Glomerular endothelial cell (primary cell): ENCODE results near the gene CDK6. TPM values are rescaled to one million over a fixed set of nuclear protein-coding genes. Genes with fewer than 3 reads are reported as not detected.
A peak's percentile ranks its signal among the peaks of the same experiment; 100 is the strongest.
"Not testable (repeated sequence)": the region's sequence is repeated elsewhere in the genome, so short reads cannot be mapped to it uniquely, and the experiment has no call there.

Experiments used
- DNase-seq: peaks from one replicate; pipeline ENCODE4 v3.0.0-alpha.2; 2011; ENCODE audit warnings: low read depth, low spot score; ENCODE audit errors: extremely low read depth
- total RNA-seq: library from RNA; depleted of rRNA; stranded (reverse); fragments of >200 nt; gene quantifications from 2 replicates; pipeline ENCODE4 v1.2.3, GENCODE V29; 2015

Gene CDK6
- 84.9 and 108 TPM in 2 replicates for total RNA-seq

- DNase-seq = no peak
Measured at GRCh38 chr7:92836489-92836999, at the start of gene CDK6. Gene CDK6, minus strand, starts transcription at chr7:92836573. Its CDS starts 3,250 bp downstream, at chr7:92833323.

GRCh38 chr7:92886039-92886438, 49.7 kb upstream of the CDK6 start:
- not testable (repeated sequence) for DNase-seq

GRCh38 chr7:92884218-92884617, 47.8 kb upstream of the CDK6 start:
- no peak for DNase-seq

- DNase-seq = no peak
Measured at GRCh38 chr7:92882760-92883159, 46.4 kb upstream of the CDK6 start.

GRCh38 chr7:92881091-92881485, 44.7 kb upstream of the CDK6 start:
- DNase-seq = no peak

DNA sequence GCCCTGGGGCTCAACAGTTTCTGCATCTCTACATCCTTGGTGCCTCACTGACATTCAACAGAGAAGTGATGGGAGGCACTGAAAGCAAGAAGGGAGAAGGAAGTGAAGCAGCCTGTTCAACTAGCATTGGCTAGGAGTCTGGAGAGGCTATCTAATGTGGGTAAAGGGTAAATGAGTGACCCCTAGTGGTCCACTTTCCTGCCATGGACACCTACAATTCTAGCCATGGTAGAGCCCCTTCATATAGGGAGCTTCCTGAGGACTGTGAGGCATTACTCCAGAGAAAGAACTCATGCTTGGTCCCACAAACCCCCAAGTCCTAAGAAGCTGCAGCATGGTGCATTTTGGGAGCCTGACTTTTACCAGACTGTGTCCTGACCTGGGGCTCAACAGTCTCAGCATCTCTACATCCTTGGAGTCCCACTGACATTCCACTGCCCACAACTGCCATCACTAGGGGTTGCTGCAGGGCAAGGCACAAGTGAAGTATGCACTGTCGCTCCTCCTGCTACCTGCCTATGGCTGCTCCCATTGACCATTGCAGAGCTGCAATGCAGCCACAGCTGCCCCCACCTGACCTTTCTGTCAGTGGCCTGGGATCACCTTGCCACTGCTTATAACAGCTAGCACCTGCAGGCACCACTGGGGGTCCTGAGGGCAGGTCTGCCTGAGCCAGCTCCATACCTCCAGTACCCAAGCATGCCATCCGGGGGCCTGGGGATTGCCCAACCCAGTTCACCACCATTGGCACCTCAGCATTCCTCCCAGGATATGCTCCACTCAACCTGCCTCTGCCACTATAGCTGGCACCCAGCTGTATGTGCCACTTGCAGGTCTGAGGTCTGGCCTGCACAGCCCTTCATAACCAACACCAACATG, 44.1 kb upstream of the CDK6 start:
- no peak for DNase-seq

DNA sequence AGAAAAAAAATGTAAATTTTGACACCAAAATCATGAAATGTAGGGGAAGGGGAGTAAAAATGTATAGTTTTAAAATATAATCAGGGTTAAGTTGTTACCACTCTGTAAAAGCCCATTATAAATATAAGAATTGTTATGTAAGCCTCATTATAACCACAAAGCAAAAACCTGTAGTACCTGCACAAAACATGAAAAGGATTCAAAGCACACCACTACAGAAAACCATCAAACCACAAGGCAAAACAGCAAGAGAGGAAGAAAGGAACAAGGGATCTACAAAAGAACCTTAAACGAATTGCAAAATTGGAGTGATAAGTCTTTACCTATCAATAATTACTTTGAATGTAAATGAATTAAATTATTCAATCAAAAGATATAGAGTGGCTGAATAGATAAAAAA, 41.0 kb upstream of the CDK6 start:
- no peak for DNase-seq

GRCh38 chr7:92876836-92877235, 40.5 kb upstream of the CDK6 start:
- DNase-seq = no peak

- DNase-seq = no peak
Measured at GRCh38 chr7:92875719-92876118, 39.3 kb upstream of the CDK6 start.

GRCh38 chr7:92875173-92875572, 38.8 kb upstream of the CDK6 start:
- no peak for DNase-seq

DNA sequence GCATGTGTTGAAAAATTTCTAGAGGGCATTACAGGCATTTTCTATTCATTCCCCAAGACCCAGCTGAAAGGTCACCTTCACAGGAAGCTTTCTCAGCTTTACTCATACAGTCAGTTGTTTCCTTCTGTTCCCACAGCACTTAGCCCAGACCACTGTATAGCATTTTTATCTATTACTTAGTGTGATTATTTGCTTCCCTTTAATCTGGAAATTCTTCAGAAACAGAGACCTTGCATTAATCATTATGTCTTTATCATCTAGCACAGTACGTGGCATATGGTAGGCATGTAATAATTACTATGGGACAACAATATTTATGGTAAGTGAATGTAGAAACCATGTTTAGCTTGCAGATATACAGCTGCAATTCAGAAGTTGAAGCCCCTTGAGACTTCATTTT, 38.2 kb upstream of the CDK6 start:
- peak; percentile 68 for DNase-seq

GRCh38 chr7:92873776-92874175, 37.4 kb upstream of the CDK6 start:
- DNase-seq = no peak

- DNase-seq = no peak
Measured at GRCh38 chr7:92872701-92873100, 36.3 kb upstream of the CDK6 start.

DNA sequence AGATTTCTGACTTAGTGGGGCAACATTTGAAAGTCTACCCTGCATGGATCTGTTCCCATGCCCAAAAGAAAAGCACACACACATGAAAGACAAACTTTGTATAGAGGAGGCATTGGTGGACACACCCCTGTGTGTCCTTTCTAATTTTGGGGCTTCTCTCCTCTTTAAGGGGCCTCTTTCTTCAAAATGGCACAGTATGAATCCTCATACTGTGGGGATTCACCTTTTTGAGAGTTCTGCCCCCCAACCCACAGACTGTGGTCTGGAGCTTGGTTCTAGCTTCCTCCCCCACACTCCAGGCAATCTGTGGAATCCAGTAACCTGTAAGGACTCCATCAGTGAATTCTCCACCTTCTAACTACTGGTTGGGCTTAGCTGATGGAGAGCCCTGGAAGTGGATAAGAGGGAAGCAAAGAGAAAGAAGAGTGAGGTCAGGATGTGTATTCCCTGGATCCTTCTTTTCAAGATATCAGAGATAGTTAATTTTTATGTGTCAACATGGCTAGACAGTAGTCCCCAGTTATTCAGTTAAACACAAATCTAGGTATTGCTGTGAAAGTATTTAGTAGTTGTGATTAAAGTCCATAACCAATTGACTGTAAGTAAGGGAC, 32.4 kb upstream of the CDK6 start:
- DNase-seq = no peak

DNA sequence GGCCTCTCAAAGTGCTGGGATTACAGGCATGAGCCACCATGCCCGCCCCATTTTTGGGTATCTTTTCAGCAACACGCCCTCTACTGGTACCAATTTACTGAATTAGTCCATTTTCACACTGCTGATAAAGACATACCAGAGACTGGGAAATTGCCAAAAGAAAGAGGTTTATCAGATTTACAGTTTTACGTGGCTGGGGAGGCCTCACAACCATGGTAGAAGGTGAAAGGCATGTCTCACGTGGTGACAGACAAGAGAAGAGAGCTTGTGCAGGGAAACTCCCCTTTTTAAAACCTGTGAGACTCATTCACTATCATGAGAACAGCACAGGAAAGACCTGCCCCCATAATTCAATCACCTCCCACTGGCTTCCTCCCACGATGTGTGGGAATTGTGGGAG, 27.8 kb upstream of the CDK6 start:
- DNase-seq = not testable (repeated sequence)

- DNase-seq = no peak
Measured at GRCh38 chr7:92856436-92856835, 20.1 kb upstream of the CDK6 start.

DNA sequence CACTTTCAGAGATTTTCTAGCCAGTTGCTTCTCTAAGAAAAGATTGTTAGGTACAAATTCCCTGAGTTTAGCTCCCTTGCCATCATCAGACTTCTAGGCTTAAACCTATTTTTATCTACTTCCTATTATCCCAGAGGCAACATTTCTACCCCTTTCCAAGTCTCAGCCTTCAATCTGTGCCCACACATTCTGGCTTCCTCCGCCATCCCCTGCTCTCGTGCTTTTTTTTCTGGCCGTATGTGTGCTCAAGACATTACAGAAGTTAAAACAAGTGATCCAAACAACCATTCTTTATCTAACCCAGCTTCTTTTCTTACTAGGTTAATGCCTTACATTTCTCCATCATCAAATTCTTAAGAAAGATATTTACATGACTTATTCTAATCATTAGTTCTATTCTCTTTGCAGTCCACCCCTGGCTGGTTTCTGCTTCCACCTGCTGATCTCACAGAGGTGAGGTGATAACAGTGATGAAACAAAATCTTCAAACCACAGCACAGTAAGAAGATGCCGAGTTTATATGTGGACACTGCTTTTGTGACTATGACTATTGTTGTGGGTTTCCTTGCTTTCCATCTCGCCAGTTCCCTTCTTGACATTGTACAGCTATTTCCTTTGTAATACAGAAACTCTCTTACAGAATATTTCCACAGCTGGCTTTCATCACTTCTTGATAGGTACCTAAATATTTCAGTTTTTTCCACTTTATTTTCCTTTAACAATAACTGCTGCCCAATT, 18.3 kb upstream of the CDK6 start:
- no peak for DNase-seq

GRCh38 chr7:92851732-92852131, 15.4 kb upstream of the CDK6 start:
- no peak for DNase-seq

GRCh38 chr7:92850516-92850915, 14.1 kb upstream of the CDK6 start:
- no peak for DNase-seq

DNA sequence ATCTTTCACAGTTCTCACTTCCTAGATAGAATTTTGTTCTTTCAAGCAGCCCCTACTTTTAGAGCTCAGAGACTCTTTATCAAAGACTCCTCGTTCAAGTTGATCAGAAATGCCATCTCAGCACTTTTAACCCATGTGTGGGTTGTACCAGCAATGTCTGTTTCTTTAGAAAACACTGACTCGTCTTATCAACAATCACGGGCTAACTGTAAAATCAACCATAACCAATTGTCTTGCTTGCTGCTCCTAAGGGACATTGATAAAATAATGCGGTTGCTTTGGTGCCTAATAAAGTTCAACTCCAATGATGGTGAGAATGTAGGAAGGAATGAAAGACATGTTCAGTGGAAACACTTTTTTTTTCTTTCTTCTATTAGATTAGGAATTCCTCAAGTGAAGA, 12.9 kb upstream of the CDK6 start:
- DNase-seq = no peak

- no peak for DNase-seq
Measured at GRCh38 chr7:92848851-92849250, 12.5 kb upstream of the CDK6 start.
